LoVo (cell line): ENCODE results near the gene SLC29A1.
"Not testable (repeated sequence)": the region's sequence is repeated elsewhere in the genome, so short reads cannot be mapped to it uniquely, and the experiment has no call there.

ENCODE experiments used
- DNase-seq: peaks from one replicate; pipeline ENCODE4 v3.0.0-alpha.2; 2016; ENCODE audit warnings: low spot score

The SLC29A1 gene

DNA sequence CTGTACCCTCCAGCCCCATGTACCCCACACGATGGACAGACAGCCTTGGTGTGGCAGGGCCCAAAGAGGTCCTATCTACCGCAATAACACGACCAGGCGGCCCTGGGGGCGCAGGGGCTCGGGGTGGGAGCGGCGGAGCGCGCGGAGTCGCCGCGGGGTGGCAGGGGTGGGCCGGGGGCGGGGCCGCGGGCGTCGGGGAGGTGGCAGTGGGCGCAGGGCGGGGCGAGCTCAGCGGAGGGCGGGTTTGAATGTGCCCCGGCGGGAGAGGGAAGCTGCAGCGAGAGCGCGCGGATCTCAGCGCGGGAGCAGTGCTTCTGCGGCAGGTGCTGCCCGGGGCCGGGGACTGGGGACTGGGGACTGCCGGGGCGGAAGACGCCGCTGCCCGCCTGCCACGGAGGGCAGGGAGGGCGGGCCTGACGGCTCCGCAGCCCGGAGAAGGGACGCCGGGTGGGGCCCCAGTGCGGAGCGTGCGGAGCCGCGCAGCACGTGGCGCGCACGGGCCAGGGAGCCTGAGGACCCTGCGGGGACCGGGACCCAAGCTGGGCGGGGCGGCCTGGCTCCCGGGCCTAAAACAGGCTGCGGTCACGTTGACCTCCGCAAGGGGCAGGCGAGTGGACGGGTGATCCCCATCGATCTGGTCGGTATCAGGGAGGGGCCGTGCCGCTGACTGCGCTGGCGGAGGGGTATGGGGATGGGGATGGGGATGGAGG lies at the start of gene SLC29A1:
Gene SLC29A1 (plus strand): TSS at position 277 of the 710 bp plus-strand sequence. CDS start 3,719 bp downstream, outside the sequence.
- DNase-seq = peak; percentile 71

DNA sequence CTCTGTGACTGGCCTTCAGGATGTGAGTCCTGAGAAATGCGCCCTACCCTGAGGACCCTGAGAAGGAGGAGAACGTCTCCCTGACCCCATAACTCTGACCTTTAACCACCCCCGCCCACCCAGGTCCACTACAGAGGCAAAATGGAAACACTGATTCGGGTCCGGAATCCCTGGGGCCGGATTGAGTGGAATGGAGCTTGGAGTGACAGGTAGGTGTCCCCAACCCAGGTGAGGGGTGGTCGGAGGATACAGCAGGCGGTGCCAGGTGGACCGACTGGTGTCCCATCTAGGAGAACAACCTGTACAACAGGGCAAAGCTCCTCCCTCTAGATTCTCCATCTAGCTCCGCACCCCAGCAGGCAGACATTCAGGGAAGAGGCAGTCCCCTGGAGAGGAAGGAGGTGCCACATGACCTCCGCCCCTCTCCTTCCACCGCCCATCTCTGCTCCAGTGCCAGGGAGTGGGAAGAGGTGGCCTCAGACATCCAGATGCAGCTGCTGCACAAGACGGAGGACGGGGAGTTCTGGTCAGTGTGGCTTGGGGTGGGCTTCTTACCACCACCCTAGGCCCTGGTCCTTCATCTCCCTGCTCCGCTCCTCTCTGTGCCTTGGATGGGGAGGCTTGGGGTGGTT lies 47.1 kb upstream of the SLC29A1 start:
- DNase-seq = no peak

DNA sequence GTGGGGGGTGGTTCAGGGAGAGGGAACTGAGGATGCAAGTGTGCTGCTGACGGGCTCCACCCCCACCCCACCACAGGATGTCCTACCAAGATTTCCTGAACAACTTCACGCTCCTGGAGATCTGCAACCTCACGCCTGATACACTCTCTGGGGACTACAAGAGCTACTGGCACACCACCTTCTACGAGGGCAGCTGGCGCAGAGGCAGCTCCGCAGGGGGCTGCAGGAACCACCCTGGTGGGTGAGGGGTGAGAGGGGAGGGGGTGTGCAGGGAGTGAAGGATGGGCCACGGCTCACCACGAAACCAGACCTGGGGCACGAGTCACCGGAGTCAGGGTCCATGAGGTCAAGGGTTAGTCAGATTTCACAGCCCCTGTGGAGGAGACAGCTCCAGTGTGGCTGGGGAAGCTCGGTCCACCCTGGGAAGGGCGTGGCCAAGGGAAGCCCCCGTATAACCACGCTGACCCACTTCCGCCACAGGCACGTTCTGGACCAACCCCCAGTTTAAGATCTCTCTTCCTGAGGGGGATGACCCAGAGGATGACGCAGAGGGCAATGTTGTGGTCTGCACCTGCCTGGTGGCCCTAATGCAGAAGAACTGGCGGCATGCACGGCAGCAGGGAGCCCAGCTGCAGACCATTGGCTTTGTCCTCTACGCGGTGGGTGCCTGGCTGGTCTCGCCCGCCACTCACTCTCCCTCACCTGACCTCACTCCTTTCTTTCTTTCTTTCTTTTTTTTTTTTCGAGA lies 46.5 kb upstream of the SLC29A1 start:
- DNase-seq = no peak

DNA sequence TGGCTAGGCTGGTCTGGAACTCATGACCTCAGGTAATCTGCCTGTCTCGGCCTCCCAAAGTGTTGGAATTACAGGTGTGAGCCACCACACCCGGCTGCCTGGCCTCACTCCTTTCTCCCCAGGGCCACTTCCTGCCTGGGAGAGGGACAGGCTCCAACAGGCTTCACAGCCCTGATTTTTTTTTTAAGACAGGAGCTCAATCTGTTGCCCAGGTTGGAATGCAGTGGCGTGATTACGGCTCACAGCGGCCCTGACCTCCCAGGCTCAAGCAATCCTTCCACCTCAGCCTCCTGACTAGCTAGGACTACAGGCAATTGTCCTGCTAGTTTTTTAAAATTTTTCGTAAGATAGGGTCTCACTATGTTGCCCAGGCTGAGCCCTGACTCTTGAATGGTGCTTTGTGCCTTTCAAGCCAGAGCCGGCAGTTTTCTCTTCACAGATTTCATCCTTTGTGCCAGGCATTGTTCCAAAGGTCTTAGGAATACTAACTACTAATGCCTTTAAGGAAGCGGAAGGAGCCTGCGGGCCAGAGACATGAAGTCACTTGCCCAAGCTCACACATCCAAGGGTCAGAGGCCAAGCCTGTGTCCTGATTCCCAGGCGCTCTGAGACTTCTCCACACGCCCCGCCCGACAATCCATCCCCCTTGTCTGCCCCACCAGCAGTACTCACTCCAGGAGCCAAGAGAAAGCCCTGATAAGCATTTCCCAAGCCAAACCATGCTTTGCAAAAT lies 45.5 kb upstream of the SLC29A1 start:
- DNase-seq = no peak

DNA sequence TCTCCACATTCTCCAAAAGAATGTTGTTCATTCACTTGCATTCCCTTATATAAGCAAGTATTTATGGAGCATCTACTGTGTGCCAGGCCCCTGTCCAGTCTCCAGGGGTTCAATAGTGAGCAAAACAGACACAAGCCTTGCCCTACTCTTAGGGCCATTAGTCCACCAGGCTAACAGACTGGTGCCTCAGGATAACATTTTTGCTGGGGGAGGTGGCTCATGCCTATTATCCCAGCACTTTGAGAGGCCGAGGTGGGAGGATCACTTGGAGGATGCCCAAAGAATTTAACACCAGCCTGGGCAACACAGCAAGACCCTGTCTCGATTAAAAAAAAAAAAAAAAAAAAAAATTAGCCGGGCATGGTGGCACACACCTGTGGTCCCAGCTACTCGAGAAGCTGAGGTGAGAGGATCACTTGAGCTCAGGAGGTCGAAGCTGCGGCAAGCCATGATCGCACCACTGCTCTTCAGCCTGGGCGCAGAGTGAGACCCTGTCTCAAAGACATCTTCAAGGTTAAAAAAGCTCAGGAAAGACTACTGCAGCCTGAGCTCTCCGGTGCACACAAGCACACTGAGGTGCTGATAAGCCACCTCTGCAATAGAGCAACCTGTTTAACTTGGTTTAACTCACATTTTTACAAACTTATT lies 44.8 kb upstream of the SLC29A1 start:
- no peak for DNase-seq

DNA sequence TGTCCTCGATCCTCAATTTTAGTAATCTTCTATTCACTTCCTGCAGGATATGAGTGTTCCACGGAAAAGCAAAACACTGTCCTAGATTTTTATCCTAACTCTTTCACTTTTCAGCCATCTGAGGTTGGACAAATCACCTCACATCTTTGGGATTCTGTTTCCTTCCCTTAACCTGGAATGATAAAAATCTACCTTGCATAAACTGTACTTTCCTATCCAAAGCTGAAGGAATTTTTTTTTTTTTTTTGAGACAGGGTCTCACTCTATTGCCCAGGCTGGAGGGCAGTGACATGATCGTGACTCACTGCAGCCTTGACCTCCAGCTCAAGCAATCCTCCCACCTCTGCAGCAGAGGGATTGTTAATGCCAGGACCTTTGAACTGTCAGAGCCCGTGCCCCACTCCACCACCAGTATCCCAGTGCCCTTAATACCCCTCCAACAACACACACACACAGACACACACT lies 44.3 kb upstream of the SLC29A1 start:
- no peak for DNase-seq

DNA sequence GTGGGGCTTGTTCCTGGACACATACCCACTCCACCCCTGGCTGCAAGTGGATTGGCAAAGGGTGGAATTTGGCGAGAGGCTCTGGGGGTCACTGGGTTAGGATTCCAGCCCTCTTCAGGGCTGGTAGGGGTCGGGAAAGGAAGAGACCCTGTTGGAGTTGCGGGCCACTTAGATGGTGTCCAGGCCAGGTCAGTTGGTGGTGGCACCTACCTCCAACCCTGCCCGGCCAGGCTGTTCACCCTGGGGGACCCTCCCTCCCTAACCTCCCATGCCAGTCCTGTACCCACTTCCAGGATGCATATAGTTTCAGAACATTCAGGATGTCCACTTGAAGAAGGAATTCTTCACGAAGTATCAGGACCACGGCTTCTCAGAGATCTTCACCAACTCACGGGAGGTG lies 43.7 kb upstream of the SLC29A1 start:
- DNase-seq = no peak

DNA sequence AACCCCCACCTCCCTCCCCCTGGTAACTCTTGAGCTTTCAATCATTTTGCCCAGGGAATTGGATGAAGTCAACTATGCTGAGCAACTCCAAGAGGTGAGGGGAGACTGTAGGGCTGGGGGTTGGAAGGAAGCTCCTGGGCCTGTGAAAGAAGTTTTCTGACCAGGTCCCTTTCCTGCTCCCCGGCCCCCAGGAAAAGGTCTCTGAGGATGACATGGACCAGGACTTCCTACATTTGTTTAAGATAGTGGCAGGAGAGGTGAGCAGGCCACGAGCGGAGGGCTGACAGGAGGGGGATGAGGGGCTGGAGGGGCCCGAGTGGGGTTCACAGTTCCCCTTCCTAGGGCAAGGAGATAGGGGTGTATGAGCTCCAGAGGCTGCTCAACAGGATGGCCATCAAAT lies 43.0 kb upstream of the SLC29A1 start:
- DNase-seq = no peak

DNA sequence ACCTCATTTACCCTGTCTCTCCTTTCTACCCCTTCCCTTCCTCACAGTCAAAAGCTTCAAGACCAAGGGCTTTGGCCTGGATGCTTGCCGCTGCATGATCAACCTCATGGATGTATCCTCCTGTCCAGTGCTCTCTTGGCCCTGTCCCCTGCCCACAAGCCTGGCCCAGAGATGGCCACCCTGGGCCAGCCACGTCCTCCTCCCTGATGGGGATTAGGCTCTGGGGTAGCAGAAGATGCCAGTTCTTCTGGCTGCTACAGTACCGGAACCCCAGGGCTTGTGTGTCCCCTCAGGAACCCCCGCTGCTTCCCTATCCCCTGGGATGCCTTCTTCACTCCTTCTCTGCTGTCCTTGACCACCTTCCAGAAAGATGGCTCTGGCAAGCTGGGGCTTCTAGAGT lies 42.5 kb upstream of the SLC29A1 start:
- no peak for DNase-seq

DNA sequence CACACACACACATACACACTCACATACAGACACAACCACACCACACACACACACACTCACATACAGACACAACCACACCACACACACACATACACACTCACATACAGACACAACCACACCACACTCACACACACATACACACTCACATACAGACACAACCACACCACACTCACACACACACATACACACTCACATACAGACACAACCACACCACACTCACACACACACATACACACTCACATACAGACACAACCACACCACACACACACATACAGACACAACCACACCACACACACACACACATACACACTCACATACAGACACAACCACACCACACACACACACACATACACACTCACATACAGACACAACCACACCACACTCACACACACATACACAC lies 41.6 kb upstream of the SLC29A1 start:
- not testable (repeated sequence) for DNase-seq

DNA sequence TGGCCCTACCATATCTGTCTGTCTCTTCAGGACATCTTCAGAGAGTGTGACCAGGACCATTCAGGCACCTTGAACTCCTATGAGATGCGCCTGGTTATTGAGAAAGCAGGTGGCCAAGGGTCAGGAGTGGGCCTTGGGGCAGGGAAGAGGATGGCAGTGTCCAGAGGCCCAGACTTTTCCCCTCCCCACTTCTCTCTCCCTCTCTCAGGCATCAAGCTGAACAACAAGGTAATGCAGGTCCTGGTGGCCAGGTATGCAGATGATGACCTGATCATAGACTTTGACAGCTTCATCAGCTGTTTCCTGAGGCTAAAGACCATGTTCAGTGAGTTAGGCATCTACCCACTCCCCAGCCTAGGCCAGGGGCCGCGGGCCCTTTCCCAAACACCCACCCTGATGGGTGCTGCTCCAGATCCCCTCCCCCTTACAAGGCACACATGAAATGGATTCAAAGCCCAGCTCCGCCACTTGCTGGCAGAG lies 40.4 kb upstream of the SLC29A1 start:
- no peak for DNase-seq

DNA sequence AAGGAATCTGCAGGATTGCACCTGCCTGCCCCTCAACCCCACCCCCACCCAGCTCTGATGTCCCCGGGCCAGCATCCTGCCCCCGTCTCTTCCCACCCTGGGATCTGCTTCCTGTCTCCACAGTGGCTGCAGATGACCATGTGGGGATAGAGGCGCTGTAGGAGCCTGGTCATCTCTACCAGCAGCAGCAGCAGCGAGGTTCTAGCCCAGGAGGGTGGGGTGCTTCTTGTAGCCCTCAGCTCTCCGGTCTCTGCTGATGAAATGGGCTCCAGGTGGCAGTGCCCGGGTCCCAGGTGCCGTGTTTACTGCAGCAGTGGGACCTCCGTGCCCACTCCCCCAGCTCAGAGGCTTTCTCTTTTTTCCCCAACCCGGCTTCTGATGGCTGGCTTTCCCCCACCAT lies 39.6 kb upstream of the SLC29A1 start:
- DNase-seq = no peak

DNA sequence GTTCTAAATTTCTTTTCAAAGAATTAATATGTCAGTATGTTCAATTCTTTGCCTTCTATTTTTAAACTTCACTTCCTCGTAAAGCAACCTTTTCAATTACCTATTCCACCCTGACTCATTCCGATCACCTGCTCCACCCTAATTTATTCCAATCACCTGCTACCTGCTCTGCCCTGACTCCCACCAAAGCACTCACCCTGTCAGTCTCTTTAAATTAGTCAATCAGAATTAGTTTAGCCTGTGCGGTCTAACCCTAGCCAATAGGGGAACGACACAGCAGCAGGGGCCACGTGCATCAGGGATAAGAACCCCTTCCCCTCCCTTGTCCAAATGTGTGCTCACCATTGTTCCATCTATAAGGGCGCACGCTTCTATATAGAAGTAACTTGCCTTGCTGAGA lies 38.0 kb upstream of the SLC29A1 start:
- DNase-seq = not testable (repeated sequence)

DNA sequence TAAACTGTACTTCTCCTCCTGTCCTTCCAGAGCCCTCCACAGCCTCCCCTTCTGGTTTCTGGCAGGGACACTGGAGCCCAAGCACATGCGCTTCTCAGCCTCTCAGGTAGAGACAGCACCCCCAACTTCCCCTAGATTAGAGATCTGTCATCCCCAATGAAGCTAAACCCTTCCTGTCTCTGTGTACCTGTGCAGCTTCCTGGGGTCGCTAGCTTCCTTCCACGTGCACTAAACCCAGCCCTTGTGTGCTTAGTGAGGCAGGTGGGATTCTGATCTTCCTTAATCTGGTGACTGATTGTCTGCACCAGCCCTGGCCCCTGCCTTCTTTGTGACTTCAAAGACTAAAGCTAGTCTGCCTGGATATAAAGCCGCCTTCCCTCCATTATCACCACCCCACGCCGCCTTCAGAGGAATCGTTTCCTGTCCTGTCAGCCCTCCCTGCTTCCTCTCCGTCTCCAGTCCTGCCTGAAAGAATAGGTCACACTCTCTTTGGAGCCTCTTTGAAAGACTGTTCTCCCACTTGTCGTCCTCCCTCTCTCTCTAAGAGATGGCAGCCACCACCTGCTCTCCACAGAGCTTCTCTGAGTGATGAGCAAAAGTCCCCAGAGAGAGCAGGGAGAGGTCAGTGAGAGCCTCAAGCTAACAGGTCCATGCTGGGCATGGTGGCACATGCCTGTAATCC lies 37.3 kb upstream of the SLC29A1 start:
- no peak for DNase-seq

DNA sequence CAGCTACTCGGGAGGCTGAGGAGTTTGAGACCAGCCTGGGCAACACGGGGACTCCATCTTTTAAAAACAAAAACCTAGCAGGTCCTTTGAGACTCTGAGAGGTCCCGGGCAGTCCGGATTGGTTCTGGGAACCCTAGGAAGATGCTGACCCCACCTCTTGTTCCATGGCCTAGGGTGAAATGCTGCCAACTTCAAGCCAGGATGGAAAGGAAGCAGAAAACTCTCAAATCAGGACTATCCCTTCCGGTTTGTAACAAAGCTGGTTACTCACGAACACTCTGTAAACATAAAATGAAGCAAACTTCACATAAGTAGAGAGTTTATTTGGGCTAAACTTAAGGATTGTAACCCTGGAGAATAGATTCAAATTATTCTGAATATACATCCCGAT lies 36.8 kb upstream of the SLC29A1 start:
- DNase-seq = no peak

DNA sequence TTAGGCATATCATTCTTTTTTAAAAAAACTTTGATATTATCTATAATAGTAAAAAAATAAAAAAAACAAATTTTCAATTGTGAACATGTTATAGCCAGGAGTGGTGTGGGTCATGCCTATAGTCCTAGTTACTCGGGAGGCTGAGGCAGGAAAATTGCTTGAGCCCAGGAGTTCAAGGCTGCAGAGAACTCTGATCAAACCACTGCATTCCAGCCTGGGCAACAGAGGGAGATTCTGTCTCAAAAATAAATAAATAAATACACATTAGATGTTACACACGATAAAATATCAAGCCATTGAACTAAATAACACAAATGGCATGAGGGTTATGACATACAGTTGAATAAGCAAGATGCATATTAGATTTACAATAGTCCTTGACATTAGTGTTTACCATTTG lies 34.6 kb upstream of the SLC29A1 start:
- DNase-seq = no peak

DNA sequence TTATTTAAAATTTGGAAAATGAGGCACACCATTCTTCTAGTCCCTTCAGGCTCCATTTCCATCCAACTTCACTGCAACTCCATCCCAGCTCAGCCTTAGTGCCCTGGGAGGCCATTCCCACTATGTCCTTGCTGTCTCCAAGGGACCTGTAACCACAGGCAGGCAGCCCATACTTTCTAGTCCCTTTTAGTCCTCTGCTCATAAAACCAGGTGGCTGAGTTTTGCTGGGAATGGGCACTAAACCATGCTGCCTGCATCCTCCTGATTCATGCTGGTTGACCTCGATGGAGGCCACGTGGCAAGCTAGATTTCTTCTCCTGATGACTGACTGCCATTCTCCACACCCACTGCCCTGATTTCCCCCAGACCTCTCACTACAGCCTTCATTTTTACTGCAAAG lies 34.1 kb upstream of the SLC29A1 start:
- no peak for DNase-seq

DNA sequence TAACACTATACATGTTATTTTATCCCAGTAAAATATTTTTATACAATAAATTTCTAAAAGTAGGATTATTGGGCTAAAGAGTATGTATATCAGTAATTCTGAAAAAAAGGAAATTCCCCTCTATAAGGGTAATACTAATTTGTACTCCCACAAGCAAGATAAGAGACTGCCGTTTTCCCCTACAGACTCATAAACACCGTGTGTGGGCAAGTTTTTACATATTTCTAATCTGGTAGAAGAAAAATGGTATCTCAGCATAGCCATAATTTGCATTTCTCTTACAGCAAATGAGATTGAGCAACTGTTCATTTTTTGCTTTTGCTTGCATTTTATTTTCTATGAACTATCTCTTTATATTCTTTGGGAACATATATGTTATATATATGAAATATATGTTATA lies 32.7 kb upstream of the SLC29A1 start:
- DNase-seq = no peak

DNA sequence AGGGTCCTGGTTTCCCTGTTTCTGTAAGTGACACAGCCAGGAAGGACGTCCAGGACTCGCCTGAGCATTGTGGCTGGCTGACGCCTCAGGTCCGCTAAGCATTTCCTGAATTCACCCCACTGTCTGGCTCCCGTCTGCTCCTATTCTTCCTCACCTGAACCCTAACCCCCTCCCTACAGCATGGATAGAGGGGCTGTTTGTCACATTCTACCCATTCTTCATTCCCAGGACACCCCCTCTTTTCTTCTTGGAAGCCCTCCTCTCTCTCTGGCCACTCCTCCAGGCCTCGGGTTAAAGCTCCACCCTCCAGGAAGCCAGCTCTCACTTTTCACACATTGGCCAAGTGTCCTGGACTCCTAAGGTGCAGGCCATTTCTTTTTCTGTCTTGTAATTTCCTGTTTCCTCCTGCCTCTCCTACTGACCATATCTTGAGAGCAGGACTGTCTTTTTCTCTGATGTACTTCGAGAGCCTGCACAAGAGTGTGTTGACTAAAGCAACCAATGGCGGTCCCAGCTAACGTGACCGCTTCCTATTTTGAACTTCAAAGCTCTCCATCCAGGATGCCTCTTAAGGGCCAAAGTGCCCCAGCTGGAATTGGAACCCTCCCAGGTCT lies 30.9 kb upstream of the SLC29A1 start:
- DNase-seq = no peak

DNA sequence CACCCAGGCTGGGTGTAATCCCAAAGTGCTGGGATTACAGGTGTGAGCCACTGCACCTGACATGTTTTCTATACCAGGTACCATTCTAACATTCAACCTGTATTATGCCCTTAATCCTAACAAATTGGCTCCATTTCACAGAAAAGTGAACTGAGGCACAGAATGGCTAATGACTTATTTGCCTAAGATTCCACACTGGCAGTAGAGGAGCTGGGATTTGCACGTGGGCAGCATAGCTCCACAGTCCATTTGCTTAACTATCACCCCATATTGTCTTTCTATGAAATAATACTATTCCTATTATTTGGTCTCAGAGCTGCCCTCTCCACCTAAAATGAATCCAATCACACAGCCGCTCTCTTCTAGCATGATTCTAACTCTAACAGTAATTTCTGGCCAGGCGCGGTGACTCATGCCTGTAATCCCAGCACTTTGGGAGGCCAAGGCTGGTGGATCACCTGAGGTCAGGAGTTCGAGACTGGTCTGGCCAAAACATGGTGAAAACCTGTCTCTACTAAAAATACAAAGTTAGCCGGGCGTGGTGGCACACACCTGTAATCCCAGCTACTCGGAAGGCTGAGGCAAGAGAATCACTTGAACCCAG lies 30.0 kb upstream of the SLC29A1 start:
- no peak for DNase-seq
